ENCODE measurements around the gene TSHZ2. TPM values are rescaled to one million over a fixed set of nuclear protein-coding genes. Genes with fewer than 3 reads are reported as not detected.

Gene TSHZ2, protein sequence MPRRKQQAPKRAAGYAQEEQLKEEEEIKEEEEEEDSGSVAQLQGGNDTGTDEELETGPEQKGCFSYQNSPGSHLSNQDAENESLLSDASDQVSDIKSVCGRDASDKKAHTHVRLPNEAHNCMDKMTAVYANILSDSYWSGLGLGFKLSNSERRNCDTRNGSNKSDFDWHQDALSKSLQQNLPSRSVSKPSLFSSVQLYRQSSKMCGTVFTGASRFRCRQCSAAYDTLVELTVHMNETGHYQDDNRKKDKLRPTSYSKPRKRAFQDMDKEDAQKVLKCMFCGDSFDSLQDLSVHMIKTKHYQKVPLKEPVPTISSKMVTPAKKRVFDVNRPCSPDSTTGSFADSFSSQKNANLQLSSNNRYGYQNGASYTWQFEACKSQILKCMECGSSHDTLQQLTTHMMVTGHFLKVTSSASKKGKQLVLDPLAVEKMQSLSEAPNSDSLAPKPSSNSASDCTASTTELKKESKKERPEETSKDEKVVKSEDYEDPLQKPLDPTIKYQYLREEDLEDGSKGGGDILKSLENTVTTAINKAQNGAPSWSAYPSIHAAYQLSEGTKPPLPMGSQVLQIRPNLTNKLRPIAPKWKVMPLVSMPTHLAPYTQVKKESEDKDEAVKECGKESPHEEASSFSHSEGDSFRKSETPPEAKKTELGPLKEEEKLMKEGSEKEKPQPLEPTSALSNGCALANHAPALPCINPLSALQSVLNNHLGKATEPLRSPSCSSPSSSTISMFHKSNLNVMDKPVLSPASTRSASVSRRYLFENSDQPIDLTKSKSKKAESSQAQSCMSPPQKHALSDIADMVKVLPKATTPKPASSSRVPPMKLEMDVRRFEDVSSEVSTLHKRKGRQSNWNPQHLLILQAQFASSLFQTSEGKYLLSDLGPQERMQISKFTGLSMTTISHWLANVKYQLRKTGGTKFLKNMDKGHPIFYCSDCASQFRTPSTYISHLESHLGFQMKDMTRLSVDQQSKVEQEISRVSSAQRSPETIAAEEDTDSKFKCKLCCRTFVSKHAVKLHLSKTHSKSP (N-terminal part only)
- total RNA-seq = 19.8 and 23.0 TPM in 2 replicates

- Mint-ChIP-seq H3K27ac (peak within 1 kb of the TSS; percentile 94), H3K36me3 (ENCODE audit: low read depth) (no peaks in the 10 kb centered on the region), H3K4me3 (ENCODE audit: low read depth) (peak within 1 kb of the TSS; percentile 93), H3K27me3 (ENCODE audit: low read depth) (peaks cover 17% of the 10 kb centered on the region), H3K4me1 (ENCODE audit: low read depth) (peaks cover 37% of the 10 kb centered on the region), H3K9me3 (no peaks in the 10 kb centered on the region)
- DNase-seq (ENCODE audit: low spot score) = peak; percentile 20
- intact Hi-C loops (cut with micrococcal nuclease) = loop anchor here (10.0 kb wide), 1 partner anchor 568 kb away; no protein-coding TSS in a partner anchor
These were observed at the start of gene TSHZ2 for GRCh38 chr20:52972190-52972937. Gene TSHZ2, plus strand, starts transcription at chr20:52972358. Its CDS starts 936 bp downstream, at chr20:52973294.

- intact Hi-C loops (cut with micrococcal nuclease) = no loop called here
- H3K36me3 Mint-ChIP-seq (ENCODE audit: low read depth) = no peaks in the 10 kb centered on the region
- H3K4me1 Mint-ChIP-seq (ENCODE audit: low read depth) = peaks cover 2% of the 10 kb centered on the region
- H3K9me3 Mint-ChIP-seq = no peaks in the 10 kb centered on the region
- no peak overlapping the region for H3K4me3 Mint-ChIP-seq (ENCODE audit: low read depth)
- no peak overlapping the region for H3K27ac Mint-ChIP-seq
- DNase-seq (ENCODE audit: low spot score) = no peak
- H3K27me3 Mint-ChIP-seq (ENCODE audit: low read depth) = no peaks in the 10 kb centered on the region
These were observed 49.7 kb upstream of the TSHZ2 start for GRCh38 chr20:52922436-52922835.

DNA sequence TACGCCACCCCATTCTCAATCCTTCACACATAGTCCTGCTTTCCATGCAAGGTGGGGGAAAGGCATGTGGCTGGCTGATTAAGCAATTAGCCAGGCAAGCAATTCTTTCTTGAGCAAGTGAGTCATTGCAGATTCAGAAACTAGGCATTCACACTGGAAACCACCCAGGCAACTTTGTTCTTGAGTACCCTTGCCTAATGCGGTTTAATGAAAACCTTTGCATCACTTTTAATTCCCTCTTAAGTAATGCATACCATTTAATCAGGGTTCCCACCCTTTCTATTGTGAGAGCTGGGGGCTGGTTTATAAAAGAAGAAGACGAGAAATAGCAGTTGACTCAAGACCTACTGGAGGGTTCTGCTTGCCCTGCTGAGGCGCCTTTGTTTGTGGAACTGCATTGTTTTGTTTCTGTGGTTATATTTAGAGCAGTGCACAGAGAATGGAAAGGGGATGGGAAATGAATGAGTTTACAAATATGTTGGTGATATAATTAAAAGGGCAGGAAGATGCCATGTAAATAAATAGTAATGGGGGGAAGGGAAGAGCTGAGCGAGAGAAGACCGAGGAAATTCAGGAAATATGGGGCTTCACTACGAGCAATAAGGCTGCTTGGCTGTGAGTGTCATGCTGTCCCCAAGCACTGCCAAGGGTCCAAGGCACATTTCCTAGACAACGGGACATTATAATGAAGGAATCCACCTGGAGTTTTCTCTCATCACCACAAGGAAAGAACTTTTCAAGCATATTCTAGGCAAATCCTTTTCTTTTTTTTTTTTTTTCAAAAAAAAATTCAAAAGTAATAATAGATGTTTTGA is 48.8 kb upstream of the TSHZ2 start:
- no peaks in the 10 kb centered on the region for H3K27me3 Mint-ChIP-seq (ENCODE audit: low read depth)
- H3K9me3 Mint-ChIP-seq = no peaks in the 10 kb centered on the region
- H3K27ac Mint-ChIP-seq = no peak overlapping the region
- H3K4me3 Mint-ChIP-seq (ENCODE audit: low read depth) = no peak overlapping the region
- H3K4me1 Mint-ChIP-seq (ENCODE audit: low read depth) = peaks cover 2% of the 10 kb centered on the region
- no peak for DNase-seq (ENCODE audit: low spot score)
- intact Hi-C loops (cut with micrococcal nuclease) = no loop called here
- no peaks in the 10 kb centered on the region for H3K36me3 Mint-ChIP-seq (ENCODE audit: low read depth)

GRCh38 chr20:52924411-52925271 is 47.5 kb upstream of the TSHZ2 start:
- Mint-ChIP-seq H3K27ac (no peak overlapping the region), H3K36me3 (ENCODE audit: low read depth) (no peaks in the 10 kb centered on the region), H3K4me3 (ENCODE audit: low read depth) (no peak overlapping the region), H3K4me1 (ENCODE audit: low read depth) (peaks cover 2% of the 10 kb centered on the region), H3K27me3 (ENCODE audit: low read depth) (no peaks in the 10 kb centered on the region), H3K9me3 (no peaks in the 10 kb centered on the region)
- intact Hi-C loops (cut with micrococcal nuclease) = no loop called here
- DNase-seq (ENCODE audit: low spot score) = no peak

GRCh38 chr20:52926505-52926904 is 45.7 kb upstream of the TSHZ2 start:
- Mint-ChIP-seq H3K27me3 (ENCODE audit: low read depth) (no peaks in the 10 kb centered on the region), H3K36me3 (ENCODE audit: low read depth) (no peaks in the 10 kb centered on the region), H3K4me1 (ENCODE audit: low read depth) (peaks cover 2% of the 10 kb centered on the region), H3K27ac (no peak overlapping the region), H3K4me3 (ENCODE audit: low read depth) (no peak overlapping the region), H3K9me3 (no peaks in the 10 kb centered on the region)
- intact Hi-C loops (cut with micrococcal nuclease) = no loop called here
- no peak for DNase-seq (ENCODE audit: low spot score)

GRCh38 chr20:52933867-52934266 is 38.3 kb upstream of the TSHZ2 start:
- Mint-ChIP-seq H3K27ac (no peak overlapping the region), H3K4me1 (ENCODE audit: low read depth) (no peaks in the 10 kb centered on the region), H3K4me3 (ENCODE audit: low read depth) (no peak overlapping the region), H3K36me3 (ENCODE audit: low read depth) (no peaks in the 10 kb centered on the region), H3K9me3 (no peaks in the 10 kb centered on the region), H3K27me3 (ENCODE audit: low read depth) (no peaks in the 10 kb centered on the region)
- intact Hi-C loops (cut with micrococcal nuclease) = no loop called here
- no peak for DNase-seq (ENCODE audit: low spot score)

DNA sequence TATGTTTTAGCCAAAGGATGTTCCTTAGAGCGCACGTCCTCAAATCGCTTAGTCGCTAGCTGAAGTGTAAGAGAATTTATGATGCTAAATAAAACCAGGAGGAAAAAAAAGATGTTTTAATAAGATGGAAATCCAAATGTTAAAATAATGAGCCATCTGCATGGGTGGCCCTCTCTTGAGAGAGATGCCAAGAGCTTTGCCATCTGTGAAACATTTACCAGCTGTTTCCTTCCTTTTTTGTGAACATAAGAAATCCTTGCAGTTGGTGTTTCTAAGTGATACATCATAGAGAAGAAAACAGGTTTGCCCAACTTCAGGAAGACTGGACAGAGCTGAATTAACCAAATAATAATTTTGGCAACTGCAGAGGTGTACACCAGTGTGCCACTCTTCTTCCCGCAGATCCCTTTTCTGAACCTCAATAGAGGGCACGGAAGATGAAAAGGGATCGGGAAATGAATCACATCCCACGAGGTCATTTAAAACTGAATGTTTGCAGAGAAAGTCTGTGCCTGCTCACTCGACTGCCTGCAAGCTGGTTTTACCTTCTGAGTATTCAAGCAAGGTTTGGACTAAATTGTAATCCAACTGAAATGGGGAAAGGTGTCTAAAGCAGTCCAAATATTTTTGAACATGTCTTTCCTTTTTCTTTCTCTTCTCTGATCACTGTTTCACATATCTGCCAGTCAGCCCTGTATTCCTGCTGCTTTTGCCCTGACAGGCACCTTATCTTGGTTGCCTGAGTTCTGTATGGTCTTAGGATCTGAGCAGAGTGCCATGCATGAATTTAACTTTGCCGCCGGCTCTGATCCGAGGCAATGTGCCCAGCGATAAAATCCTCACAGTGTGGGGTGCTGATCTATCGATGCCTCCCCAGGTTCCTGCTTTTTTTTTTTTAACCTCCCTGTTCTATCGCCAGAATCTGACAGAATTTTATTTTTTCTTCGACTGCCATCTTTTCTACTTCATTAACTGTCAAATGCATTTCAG is 35.5 kb upstream of the TSHZ2 start:
- H3K4me1 Mint-ChIP-seq (ENCODE audit: low read depth) = no peaks in the 10 kb centered on the region

GRCh38 chr20:52937591-52938100 is 34.5 kb upstream of the TSHZ2 start:
- Mint-ChIP-seq H3K9me3 (no peaks in the 10 kb centered on the region), H3K4me3 (ENCODE audit: low read depth) (no peak overlapping the region), H3K27ac (no peak overlapping the region), H3K4me1 (ENCODE audit: low read depth) (no peaks in the 10 kb centered on the region), H3K27me3 (ENCODE audit: low read depth) (no peaks in the 10 kb centered on the region), H3K36me3 (ENCODE audit: low read depth) (no peaks in the 10 kb centered on the region)
- no peak for DNase-seq (ENCODE audit: low spot score)
- intact Hi-C loops (cut with micrococcal nuclease) = no loop called here

More for the DNA sequence above, 35.5 kb upstream of the TSHZ2 start:
- Mint-ChIP-seq H3K36me3 (ENCODE audit: low read depth) (no peaks in the 10 kb centered on the region), H3K27ac (no peak overlapping the region), H3K9me3 (no peaks in the 10 kb centered on the region), H3K27me3 (ENCODE audit: low read depth) (no peaks in the 10 kb centered on the region), H3K4me3 (ENCODE audit: low read depth) (no peak overlapping the region)
- DNase-seq (ENCODE audit: low spot score) = no peak
- intact Hi-C loops (cut with micrococcal nuclease) = no loop called here

DNA sequence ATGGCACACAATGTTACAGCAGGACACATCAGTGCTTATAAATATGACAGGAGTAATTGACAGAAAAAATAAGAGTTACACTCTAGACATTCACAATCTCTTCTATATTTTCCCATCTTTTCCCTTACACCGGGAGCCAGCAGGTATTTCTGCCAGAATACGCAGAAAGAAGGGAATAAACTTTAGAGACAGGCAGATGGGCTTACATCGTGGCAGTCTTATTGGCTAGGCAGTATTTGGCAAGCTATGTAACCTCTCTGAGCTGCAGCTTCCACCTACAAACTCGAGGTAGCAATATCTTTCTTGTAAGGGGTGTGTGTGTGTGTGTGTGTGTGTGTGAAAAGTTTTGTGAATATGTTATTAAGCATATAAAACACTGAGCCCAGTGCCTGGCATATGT is 33.0 kb upstream of the TSHZ2 start:
- DNase-seq (ENCODE audit: low spot score) = no peak
- H3K27me3 Mint-ChIP-seq (ENCODE audit: low read depth) = no peaks in the 10 kb centered on the region
- no peaks in the 10 kb centered on the region for H3K9me3 Mint-ChIP-seq
- H3K36me3 Mint-ChIP-seq (ENCODE audit: low read depth) = no peaks in the 10 kb centered on the region
- no peak overlapping the region for H3K27ac Mint-ChIP-seq
- intact Hi-C loops (cut with micrococcal nuclease) = no loop called here
- H3K4me3 Mint-ChIP-seq (ENCODE audit: low read depth) = no peak overlapping the region
- no peaks in the 10 kb centered on the region for H3K4me1 Mint-ChIP-seq (ENCODE audit: low read depth)

DNA sequence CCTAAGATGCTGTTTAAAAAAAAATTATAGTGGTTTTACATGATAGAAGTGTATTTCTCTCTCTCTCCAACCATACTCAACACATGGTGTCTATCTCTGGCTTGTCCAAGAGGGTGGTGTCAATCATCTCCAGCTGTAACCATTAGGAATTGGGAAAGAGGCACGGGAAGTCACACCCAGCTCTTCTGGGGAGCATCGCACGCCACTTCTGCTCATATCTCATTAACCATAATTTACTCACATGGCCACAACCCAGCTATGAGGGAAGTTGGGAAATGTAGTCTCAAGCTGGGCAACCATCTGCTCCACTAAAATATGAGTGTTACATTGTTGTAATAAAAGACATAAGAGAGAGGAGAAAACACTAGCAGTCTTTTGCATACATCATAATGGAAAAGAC is 30.4 kb upstream of the TSHZ2 start:
- H3K4me1 Mint-ChIP-seq (ENCODE audit: low read depth) = no peaks in the 10 kb centered on the region

More for the DNA sequence above, 30.4 kb upstream of the TSHZ2 start:
- intact Hi-C loops (cut with micrococcal nuclease) = no loop called here
- no peaks in the 10 kb centered on the region for H3K27me3 Mint-ChIP-seq (ENCODE audit: low read depth)
- DNase-seq (ENCODE audit: low spot score) = no peak
- H3K27ac Mint-ChIP-seq = no peak overlapping the region
- H3K36me3 Mint-ChIP-seq (ENCODE audit: low read depth) = no peaks in the 10 kb centered on the region
- no peak overlapping the region for H3K4me3 Mint-ChIP-seq (ENCODE audit: low read depth)
- no peaks in the 10 kb centered on the region for H3K9me3 Mint-ChIP-seq

Measured in activated T-helper 2 cell treated with anti-CD3 and anti-CD28 coated beads, Interferon-gamma antibody, Interleukin-2, Interleukin-4, amounts not matched to agents 10 μg/mL and 5 μg/mL and 100 μg/mL, durations not matched to agents 14 hours and 24 hours and 36 hours (primary cell).